NCI-H82 treated with DMSO at 0.1 percent for 48 hours (cell line): ENCODE measurements around the gene CLDN15.
A peak's percentile ranks its signal among the peaks of the same experiment; 100 is the strongest.
"Not testable (repeated sequence)": the region's sequence is repeated elsewhere in the genome, so short reads cannot be mapped to it uniquely, and the experiment has no call there.

ENCODE experiments used
- DNase-seq: peaks from one replicate; lab custom pipeline; 2025; ENCODE audit not compliant: unreplicated experiment; lab: John Stamatoyannopoulos, UW

Gene CLDN15

GRCh38 chr7:101237206-101238067 is at the start of gene CLDN15:
TSS of gene CLDN15 (minus strand) at chr7:101237802. CDS start at chr7:101237581, 221 bp downstream.
- no peak for DNase-seq

- DNase-seq = no peak
Observed at GRCh38 chr7:101287032-101287431, 49.4 kb upstream of the CLDN15 start.

- not testable (repeated sequence) for DNase-seq
Observed at GRCh38 chr7:101285880-101286279, 48.3 kb upstream of the CLDN15 start.

GRCh38 chr7:101285171-101285570 is 47.6 kb upstream of the CLDN15 start:
- no peak for DNase-seq

GRCh38 chr7:101280912-101281311 is 43.3 kb upstream of the CLDN15 start:
- not testable (repeated sequence) for DNase-seq

- no peak for DNase-seq
Observed at GRCh38 chr7:101278461-101279292, 41.1 kb upstream of the CLDN15 start.

- DNase-seq = no peak
Observed at GRCh38 chr7:101277155-101277554, 39.6 kb upstream of the CLDN15 start.

- DNase-seq = no peak
Observed at GRCh38 chr7:101273206-101273605, 35.6 kb upstream of the CLDN15 start.

GRCh38 chr7:101271021-101271420 is 33.4 kb upstream of the CLDN15 start:
- DNase-seq = no peak

- no peak for DNase-seq
Observed at GRCh38 chr7:101269664-101270063, 32.1 kb upstream of the CLDN15 start.

- DNase-seq = no peak
Observed at GRCh38 chr7:101265622-101266516, 28.3 kb upstream of the CLDN15 start.

GRCh38 chr7:101264102-101264706 is 26.6 kb upstream of the CLDN15 start:
- DNase-seq = not testable (repeated sequence)

GRCh38 chr7:101258243-101258731 is 20.7 kb upstream of the CLDN15 start:
- no peak for DNase-seq

GRCh38 chr7:101255796-101256195 is 18.2 kb upstream of the CLDN15 start:
- DNase-seq = no peak

- DNase-seq = not testable (repeated sequence)
Observed at GRCh38 chr7:101253199-101253598, 15.6 kb upstream of the CLDN15 start.

- DNase-seq = peak; percentile 82
Observed at GRCh38 chr7:101251871-101252659, 14.5 kb upstream of the CLDN15 start.

- no peak for DNase-seq
Observed at GRCh38 chr7:101250324-101250723, 12.7 kb upstream of the CLDN15 start.

GRCh38 chr7:101248276-101248675 is 10.7 kb upstream of the CLDN15 start:
- no peak for DNase-seq

- DNase-seq = no peak
Observed at GRCh38 chr7:101245147-101245668, 7.6 kb upstream of the CLDN15 start.
